AG09319 (cell line): ENCODE results near the gene ADK.
"Not testable (repeated sequence)": the region's sequence is repeated elsewhere in the genome, so short reads cannot be mapped to it uniquely, and the experiment has no call there.

Experiments
- DNase-seq: peaks from one replicate; pipeline ENCODE4 v3.0.0-alpha.2; 2010; ENCODE audit warnings: low read depth; ENCODE audit errors: extremely low read depth
- CTCF ChIP-seq: IDR thresholded peaks from 2 replicates; pipeline ENCODE4 v1.5.1; 2011; ENCODE audit warnings: low read depth, mild to moderate bottlenecking, inconsistent platforms, low read length, moderate library complexity

ADK gene

DNA sequence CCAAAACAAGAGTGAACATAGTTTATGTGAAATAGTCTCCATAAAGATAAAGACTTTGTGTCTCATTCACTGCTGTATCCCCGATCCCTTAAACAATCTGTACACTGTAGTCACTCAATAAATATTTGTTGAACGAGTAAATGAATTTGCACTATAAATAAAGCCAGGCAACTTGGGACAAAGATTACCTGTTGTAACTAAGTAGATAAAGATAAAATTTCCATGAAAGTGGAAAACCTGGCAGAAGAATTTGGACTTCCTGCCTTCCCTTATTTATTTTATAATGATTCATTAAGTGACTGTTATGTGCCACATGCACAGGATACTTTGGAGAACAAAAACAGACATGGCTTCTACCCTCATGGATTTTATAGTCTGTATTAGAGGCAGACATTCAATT lies 397.7 kb downstream of the ADK start:
- no peak for TF ChIP-seq CTCF
- DNase-seq, result no peak

DNA sequence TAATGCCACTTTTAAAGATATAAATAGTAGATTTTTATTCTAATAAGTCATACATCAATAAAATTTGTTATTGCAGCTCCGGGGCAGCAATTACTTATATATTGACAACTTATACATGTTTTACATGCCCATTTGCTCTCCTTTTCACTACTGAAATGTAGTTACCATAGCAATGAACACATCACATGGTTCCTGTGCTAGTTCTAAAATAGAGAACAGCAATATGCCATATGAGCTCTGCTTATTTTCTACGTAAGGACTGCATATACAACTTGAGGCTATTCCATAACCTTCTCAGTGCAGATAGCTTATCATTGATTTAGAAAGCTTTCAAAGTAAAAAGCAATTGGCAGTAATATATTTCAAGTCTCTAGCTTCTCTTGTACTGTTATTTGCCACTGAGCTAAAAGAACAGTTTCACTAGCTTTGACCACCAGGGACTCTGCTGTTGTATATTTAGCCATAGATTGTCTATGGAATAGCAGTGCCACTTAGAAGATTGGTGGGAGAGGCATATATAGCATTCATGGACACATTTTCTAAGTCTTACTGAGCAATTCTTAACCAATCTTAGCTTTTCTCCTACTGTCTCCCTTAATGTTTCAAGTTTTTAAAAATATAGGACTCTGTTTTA lies 405.2 kb downstream of the ADK start:
- DNase-seq, result no peak
- no peak for TF ChIP-seq CTCF

GRCh38 chr10:74557098-74557497 lies 406.1 kb downstream of the ADK start:
- DNase-seq, result no peak
- TF ChIP-seq CTCF, result no peak

- TF ChIP-seq CTCF, result no peak
Observed at GRCh38 chr10:74558403-74558802, 407.4 kb downstream of the ADK start.

DNA sequence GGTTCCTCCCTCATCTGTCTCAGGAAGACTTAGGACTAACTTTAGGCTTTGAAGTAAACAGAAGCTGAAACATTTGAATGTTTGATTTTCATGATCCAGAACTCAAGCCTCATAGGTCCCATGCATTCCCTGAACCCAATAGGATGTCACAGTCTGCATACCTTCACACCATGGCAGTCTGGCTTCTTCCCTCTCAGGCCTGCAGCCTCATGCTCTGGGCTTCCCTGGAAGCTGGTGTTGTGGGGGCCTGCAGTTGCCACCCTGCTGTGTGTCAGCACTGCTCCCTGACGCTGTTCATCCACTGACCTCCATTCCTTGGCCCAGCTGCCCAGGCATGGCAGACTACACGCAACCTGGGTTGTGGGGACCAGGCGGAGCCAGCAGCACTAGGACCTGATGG lies 407.9 kb downstream of the ADK start:
- DNase-seq, result no peak
- no peak for TF ChIP-seq CTCF

More at GRCh38 chr10:74558403-74558802, 407.4 kb downstream of the ADK start:
- no peak for DNase-seq

DNA sequence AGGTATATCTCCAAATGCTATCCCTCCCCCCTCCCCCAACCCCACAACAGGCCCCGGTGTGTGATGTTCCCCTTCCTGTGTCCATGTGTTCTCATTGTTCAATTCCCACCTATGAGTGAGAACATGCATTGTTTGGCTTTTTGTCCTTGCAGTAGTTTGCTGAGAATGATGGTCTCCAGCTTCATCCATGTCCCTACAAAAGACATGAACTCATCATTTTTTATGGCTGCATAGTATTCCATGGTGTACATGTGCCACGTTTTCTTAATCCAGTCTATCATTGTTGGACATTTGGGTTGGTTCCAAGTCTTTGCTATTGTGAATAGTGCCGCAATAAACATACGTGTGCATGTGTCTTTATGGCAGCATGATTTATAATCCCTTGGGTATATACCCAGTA lies 417.9 kb downstream of the ADK start:
- DNase-seq, result not testable (repeated sequence)

GRCh38 chr10:74573497-74573896 lies 422.5 kb downstream of the ADK start:
- DNase-seq, result not testable (repeated sequence)

DNA sequence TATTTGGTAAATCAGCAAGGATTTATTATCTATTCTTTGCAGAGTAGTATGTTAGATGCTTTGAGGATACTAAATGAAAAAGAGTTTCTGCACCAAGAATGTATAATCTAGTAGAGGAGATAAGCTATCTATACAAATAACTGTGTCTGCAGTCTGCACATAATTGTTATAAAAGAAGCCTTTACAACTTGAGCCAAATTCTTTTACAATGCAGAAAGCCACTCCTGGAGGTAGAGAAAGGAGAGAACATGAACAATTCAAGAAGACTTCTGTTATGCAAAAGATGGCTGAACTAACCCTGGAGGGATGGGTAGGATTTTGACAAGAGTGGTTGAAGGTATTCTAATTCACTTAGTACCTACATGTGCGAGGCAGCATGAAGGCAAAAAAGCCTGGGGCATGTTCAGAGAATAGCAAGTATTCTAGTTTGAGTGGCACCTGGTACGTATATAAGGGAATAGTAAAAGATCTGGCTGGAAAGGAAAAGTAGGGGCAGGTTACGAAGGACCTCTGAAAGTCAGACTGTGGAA lies 424.2 kb downstream of the ADK start:
- TF ChIP-seq CTCF, result no peak
- DNase-seq, result no peak
